Esophagus mucosa (tissue), 1 donor: Measurements from ENCODE around the gene MAMDC4. TPM values are rescaled to one million over a fixed set of nuclear protein-coding genes. Genes with fewer than 3 reads are reported as not detected.
"Not testable (repeated sequence)": the region's sequence is repeated elsewhere in the genome, so short reads cannot be mapped to it uniquely, and the experiment has no call there.

Experiments used
- ATAC-seq: fragments of 200-7000 bp; cut with Tn5 transposase; one replicate; pipeline ENCODE4 v1.9.1; 2020
- total RNA-seq: library from RNA; stranded (reverse); gene quantifications from one replicate; pipeline ENCODE4 v1.2.4, GENCODE V29; 2023
- donor health status: DM: yes; HTN: yes; CAD: no.

The MAMDC4 gene
- total RNA-seq, 1 donor from 2014 or later: 1.3 TPM

DNA sequence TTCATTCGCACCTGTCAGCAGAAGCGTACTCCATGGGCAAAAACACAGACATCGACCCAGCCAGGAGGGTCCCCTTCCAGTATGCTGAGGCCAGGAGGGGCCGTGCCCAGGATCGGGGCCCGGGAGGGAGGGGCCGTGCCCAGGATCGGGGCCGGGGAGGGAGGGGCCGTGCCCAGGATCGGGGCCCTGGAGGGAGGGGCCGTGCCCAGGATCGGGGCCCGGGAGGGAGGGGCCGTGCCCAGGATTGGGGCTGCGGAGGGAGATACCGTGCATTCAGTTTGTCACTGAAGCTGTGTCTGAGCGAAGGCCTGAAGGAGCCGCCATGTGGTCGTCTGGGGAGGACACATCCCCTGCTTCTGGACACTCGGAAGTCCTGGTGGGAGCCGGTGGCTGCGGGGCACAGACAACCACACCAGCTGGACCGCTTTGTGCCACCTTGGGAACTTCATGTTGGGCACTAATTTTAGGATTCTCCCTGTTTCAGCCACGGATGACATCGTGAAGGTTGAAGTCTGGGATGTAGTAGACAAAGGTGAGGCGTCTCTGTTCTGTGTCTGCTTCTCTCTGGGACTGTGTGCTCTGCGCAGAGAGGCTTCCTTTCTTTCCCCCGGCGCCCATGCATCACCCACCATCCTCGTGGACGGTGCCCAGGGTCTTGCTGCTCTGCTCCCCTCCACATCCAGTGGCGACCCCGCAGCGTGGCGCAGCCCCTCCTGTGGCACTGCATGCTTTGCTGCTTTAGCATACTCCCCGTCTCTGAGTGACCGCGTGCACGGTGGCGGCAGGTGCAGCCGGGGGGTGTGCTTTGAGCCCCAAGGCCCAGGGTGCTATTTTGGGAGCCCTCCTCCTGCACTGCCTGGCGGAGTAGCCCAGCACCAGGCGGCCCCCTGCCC, 26.6 kb upstream of the MAMDC4 start:
- ATAC-seq: no peak

DNA sequence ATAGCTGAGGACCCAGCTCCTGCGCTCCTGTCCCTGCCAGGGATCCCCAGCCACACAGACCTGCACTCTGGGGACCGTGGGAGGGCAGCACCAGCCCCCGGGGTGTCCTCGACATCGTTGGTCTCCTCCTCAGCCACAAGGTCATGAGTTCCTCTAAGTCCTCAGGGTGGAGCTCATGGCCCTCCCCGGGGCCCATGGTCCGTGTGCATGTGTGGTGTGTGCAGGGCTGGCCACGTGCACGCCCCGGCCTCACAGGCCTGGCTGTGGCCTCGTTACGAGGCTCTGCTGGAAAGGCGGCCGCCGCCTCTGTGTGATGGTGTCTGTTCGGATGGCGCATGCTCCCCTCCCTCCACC, 26.0 kb upstream of the MAMDC4 start:
- ATAC-seq: no peak

DNA sequence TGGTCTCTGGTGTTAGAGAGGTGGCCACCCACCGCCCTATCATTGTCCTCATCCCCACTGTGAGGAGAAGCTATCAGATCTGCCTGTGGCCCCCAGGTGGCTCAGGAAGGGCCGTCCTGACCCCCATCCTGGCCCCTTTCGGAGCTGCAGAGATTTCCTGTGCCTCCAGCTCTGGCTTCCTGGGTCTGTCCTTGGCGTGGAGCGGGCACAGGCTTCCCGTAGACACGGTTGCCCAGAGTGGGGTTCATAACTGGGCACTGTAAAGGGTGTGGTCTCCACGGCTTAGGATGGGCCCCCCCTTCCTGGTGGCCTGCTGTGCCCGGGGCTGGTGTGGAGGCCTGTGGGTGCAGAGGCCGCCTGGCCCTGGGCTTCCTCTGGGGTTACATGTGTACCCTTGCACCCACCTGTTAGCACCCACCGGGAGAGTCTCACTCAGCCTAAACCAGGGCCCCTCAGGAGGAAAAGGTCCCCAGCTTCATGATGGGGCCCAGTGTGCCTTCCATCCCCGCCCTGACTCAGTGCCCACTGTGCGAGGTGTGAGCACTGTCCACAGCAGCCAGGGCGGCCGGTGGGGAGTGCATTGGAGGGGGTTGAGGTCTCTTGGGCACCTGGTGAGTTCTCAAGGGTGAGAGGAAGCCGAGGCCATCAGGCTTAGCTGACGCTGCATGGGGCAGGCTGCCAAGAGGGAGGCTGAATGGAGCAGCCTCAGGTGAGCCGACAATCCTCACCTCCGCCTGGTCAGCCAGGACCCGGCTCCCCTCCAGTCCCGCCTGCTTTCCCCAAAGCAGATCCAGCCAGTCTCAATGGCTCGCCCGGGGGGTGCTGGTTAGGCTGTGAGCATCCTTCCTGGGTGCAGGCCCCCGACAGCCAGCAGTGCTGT, 25.2 kb upstream of the MAMDC4 start:
- ATAC-seq: no peak

DNA sequence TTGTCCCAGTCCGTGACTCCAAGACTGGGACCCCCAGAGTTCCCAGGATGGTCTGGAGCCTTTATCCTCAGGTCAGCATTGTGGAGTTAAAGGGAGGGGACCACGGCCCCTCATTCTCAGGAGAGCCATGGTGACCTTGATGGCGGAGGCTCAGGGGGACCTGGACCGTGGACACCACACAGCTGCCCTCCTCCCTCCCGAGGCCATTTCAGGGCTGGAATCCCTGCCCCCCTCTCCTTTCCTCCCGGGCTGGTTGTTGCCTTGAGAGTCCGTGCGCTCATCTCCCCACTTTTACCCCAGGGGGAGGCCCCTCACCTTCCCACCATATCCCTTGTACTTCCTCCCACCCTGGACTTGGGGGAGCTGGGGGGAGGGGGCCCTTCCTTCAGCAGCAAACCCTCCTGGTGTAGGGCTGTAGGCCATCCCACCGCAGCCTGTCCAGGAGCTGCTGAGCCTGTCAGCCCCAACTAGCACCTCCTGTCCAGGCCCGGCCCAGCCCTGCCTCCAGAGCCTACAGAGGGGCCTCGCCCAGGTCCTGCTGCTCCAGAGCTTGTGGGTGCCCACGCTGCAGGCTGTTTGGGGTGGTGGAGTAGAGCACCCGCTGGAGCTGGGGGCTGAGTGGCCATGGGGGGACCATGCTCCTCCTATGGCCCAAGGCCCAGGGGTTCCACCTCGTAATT, 24.2 kb upstream of the MAMDC4 start:
- ATAC-seq: no peak

DNA sequence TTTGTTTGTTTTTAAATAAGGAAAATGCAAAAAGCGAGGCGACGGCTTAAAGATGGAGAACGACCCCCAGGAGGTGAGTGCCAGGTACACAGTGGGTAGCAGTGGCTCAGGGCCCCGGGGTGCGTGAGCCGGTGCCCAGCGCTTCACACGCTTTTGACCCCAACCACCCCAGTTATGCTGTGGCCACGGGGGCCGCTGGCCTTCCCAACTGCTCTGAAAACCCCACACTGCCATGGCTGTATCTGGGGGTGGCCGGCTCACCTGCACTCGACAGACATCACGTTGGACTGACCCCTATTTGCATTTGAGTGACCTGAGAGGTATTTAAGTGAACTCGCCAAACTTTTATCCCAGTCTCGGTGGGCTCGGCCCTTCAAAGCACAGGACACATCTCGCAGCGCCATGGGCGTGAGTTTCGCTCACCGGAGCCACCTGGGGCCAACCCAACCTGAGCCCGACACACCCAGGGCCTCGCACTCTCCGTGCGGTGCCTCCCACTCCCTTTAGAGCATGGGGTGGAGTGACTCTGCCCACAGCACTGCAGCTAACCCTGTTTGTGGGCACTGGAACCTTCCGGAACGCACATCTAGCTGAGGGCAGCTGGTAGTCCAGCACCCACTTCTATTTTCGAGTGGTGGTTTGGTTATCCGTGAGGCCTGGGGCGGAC, 23.5 kb upstream of the MAMDC4 start:
- ATAC-seq: no peak

DNA sequence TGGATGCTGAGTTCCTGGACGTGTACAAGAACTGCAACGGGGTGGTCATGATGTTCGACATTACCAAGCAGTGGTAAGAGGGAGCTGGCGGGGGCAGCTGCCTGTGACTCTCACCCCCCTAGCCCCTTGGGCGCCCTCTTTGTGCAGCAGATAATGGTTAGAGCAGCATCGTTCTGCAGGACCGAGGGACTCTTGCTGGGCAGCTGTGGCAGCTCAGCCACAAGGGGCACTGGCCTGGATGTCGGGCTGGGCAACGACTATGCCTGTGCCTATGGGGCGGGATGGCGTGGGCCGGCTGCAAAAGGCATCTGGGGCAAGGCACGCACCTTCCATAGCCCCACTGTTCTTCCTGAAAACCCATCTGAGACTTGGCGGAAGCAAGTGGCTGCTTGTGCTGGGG, 22.7 kb upstream of the MAMDC4 start:
- ATAC-seq: no peak

DNA sequence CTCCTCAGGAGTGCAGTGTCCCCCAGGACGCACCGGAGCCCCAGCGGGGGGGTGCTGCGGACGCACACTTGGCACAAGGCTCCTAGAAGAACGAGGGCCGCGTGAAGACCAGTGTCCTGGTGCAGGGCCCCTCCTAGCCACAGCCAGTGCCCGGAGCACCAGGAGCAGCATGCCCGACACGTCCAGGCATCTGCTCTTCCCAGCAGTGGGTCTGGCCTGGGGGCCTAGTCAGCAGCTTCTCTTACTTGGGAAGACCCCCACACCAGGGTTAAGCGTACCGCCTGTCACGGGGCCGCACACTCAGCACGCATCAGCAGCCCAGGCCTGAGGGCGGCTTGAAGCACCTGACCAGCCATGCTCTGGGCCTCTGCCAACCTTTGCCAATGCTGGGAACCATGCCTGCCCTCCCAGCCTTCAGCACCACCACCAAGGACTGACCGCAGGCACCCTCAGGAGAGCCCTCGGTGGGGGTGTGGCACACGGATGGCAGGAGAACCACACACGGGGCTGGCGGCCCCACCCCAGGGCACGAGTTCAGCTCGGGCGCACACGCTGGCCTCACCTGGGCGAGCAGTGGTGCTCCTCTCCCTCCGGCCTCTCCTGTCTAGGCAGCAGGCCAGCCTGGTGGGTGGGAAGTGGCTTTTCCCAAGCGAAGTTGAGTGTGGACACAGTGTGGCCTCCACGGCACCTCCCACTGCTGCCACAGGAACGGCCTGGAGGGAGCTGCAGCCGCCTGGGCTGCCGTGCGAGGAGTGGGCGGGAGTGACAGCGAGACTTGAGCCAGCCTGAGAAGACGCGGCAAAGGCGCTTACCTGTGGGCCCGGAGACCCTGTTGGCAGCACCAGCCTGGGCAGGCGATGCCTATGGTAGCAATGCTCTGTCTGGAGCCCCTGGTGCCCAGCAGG, 21.9 kb upstream of the MAMDC4 start:
- peak; percentile 7 for ATAC-seq

DNA sequence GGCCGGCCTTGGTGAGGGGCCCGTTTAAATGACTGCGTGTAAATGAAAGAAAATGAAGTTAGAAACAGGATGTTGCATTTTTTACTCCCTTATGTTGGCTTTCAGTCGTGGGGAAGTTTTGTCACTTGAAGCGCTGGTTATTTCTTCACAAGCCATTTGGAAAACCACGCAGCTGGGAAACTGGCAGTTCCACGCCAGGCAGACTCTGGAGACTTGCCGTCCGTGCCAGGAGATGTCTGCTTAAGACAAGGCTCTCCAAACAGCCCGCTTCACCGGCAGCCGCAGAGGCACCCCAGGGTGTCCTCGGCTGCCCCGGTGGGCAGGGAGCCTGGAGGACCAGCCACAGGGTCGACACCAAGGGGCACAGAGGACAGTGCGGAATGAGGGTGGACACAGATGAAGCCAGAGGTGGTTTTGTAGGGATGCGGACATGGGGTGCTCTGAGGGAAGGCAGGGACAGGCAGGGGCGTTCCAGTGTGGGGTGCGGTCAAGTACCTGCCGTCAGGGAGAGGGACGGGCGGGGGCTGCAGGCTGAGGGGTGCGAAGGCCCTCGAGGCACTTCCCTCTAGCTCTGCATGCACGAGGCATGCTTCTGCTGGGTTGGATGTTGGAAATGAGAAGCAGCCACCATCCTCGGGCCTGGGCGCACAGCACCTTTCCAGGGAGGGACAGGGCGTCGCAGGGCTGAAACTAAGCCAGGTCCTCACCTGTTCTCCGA, 21.0 kb upstream of the MAMDC4 start:
- no peak for ATAC-seq

DNA sequence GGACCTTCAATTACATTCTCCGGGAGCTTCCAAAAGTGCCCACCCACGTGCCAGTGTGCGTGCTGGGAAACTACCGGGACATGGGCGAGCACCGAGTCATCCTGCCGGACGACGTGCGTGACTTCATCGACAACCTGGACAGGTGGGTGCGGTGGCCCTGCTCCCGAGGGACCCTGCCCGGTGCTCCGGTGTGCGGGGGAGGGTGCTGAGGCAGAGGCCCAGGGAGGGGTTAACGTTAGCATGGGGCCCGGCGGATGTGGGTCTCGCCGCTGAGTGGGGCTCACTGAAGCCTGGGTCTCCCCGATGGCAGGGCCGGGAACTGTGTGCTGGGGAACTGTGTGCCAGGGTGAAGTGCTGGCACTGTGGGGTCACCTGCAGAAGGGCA, 20.4 kb upstream of the MAMDC4 start:
- no peak for ATAC-seq

DNA sequence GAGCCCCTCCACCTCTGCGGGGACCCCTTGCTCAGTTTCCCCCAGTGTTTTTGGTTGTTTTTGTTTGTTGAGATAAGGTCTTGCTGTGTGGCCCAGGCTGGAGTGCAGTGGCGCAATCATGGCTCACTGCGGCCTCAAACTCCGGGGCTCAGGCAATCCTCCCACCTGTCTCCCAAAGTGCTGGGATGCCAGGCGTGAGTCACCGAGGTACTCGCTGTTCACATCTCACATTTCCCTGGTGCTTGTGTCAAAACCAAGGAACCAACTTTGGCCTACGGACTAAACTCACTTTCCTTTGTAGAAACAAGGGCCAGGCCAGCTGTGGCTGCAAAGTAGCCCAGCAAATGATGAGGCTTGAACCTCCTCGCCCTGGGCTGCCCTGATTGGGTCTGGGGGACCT, 19.6 kb upstream of the MAMDC4 start:
- no peak for ATAC-seq

DNA sequence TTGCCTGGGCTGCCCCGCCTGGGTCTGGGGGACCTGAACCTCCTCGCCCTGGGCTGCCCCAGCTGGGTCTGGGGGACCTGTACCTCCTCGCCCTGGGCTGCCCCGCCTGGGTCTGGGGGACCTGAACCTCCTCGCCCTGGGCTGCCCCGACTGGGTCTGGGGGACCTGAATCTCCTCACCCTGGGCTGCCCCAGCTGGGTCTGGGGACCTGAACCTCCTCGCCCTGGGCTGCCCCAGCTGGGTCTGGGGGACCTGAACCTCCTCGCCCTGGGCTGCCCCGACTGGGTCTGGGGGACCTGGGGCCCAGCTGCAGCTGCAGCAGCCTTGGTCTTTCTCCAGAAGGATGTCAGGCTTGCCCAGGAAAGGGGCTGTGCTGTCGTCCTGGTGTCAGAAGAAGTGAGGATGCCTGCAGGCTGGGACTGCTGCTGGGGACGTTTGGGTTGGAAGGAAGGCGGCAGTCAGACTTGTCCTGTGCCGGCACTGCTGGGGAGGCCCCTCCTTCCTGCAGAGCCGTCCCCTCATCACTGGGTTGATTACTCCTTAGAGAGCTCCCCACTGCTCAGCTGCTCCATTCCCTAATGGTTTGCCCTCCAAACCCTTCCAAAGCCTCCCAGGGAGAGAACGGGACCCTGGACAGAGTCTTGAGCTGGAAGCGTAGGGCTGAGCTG, 18.6 kb upstream of the MAMDC4 start:
- ATAC-seq: not testable (repeated sequence)

DNA sequence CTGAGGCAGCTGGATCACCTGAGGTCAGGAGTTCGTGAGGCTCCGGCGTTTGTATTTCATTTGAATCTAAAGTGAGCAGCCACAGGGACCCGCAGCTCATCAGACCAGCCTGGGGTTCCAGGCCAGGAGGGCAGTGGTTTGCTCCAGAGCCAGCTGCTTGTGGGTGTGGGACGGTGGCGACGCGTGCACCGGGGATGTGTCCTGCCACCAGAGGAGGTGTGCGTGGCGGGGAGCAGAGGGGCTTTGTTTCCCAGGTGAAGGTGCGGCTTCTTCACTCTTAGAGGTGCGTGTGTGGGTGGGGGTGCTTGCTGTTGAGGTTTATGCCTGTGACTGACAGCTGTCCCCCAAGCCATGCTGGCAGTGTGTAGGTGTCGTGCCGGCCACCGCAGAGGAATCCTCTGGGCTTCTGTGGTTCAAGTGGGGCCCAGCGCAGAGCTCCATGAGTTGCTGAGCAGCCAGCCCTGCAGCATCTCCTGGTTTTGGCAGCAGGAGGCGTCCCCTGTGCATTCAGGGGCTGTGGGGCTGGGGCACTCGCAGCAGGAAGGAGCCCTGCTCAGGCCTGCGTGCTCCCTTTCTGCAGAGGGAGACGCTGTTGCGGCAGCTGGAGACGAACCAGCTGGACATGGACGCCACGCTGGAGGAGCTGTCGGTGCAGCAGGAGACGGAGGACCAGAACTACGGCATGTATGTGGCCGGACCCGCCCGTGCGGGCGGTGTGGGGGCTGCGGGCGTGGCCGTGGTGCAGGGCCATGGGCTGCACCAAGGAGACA, 16.8 kb upstream of the MAMDC4 start:
- ATAC-seq: no peak

DNA sequence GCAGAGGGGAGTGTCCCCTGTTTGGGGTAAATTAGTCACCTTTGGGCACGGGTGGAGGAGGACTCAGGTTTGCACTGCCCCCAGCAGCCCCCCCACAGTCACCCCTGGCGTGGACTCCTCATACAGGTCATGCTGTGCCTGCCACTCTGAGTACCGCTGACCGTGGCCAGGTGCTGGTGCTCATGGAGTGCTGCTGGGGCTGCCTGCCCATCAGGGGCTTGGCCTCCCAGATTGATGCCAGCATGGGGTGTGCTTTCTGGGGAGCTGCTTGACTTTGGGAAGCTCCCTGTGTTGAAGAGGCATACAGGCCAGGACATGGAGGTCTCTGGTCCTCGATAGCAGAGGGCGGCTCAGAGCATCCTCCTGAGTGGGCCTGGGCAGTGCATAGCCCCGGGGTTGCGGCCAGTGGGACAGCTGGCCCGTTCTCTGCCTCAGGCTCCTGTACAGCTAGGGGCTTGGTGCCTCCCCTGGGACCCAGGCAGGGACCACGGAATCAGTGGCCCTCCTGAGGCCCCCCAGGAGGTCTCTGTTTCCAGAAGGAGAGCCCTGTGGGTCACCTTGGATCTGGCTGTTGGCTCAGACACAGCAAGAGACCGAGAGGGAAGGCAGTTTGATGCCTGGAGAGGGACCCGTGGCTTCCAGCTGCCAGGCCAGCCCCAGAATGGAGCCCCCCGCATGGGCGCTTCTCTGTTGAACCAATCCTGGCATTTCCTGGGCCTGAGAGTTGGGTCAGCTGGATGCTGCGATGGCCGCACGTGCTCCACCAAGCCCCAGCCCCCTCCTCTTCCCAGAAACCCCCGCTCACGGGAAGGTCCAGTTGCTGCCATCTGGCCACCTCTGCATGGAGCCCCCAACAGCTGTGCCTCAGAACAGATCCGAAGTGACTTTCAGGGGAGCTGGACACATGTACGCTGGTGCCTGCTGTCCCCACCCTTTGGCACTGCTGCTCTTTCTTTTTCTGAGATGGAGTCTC, 15.9 kb upstream of the MAMDC4 start:
- no peak for ATAC-seq

DNA sequence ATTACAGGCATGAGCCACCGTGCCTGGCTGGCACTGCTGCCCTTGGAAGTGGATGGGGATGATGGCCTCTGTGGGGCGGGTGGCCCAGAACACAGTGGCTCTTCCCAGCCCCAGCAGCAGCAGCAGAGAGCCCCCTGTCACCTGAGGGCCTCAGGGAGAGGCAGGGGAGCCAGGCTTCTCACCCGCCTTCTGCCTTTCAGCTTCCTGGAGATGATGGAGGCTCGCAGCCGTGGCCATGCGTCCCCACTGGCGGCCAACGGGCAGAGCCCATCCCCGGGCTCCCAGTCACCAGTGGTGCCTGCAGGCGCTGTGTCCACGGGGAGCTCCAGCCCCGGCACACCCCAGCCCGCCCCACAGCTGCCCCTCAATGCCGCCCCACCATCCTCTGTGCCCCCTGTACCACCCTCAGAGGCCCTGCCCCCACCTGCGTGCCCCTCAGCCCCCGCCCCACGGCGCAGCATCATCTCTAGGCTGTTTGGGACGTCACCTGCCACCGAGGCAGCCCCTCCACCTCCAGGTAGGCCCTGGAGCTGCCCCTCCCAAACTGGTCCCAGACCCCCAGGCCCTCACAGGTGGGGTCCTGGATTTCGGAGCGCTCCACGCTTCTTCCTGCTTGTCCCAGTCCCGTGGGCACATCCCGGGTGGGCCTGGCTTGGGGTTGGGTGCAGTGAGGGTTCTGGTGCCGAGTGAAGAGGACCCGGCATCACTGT, 14.8 kb upstream of the MAMDC4 start:
- no peak for ATAC-seq

DNA sequence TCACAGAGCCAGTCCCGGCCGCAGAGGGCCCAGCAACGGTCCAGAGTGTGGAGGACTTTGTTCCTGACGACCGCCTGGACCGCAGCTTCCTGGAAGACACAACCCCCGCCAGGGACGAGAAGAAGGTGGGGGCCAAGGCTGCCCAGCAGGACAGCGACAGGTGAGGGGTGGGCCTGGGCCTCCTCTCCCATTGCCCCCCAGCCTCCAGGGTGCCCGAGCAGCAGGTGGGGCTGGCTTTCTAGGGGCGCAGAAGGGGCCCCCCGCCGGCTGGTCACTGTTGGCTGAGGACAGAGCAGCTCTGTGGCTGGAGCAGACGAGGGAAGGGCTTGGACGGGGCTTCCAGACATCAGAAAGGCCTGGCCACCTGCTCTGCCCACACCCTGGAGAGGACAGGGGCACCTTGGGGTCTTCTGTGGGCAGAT, 14.3 kb upstream of the MAMDC4 start:
- not testable (repeated sequence) for ATAC-seq

DNA sequence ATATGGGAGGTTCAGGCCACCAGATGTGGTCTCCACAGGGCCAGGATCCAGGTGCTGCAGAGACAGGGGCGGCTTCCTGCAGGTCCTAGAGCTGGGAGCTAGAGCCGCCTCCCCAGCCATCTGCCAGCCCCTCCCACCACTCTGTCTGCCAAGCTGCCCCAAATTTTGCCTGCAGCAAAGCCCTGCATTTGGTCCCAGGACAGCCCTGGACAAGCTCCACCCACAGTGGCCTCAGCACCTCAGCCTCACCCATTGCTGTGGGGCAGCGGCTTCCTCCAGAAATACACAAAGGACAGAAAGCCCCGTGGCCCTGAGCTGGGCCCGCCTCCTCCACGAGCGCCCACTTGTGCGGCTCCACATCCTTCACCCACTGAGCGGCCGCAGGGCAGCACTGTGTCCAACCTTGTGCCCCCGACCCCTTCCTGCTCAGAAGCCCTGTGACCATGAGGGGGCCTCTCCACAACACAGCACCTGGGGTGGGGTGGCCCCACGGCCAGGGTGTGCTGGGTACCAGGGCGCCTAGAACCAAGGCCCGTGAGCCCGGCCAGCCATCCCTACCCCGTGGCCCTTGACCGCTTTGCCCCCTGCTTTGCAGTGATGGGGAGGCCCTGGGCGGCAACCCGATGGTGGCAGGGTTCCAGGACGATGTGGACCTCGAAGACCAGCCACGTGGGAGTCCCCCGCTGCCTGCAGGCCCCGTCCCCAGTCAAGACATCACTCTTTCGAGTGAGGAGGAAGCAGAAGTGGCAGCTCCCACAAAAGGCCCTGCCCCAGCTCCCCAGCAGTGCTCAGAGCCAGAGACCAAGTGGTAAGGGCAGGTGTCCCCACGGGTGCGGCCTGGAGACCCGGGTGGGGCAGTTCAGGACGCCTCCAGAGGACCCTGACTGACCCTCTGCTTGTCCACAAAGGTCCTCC, 13.6 kb upstream of the MAMDC4 start:
- no peak for ATAC-seq
